ENCODE data around the gene BLMH.

Gene BLMH

GRCh38 chr17:30290696-30291542 is 825 bp downstream of the BLMH start:
- no peaks in the 10 kb centered on the region for H3K9me3 Mint-ChIP-seq

GRCh38 chr17:30290077-30290476 is 1.7 kb downstream of the BLMH start:
- peaks cover 20% of the 10 kb centered on the region for H3K36me3 Mint-ChIP-seq (ENCODE audit: low read depth)
- H3K4me3 Mint-ChIP-seq, result peak overlapping the region; percentile 91
- H3K27me3 Mint-ChIP-seq (ENCODE audit: low read depth), result no peaks in the 10 kb centered on the region
- no peak overlapping the region for H3K27ac Mint-ChIP-seq
- peaks cover 15% of the 10 kb centered on the region for H3K4me1 Mint-ChIP-seq (ENCODE audit: low read depth)
- no peaks in the 10 kb centered on the region for H3K9me3 Mint-ChIP-seq

More at GRCh38 chr17:30290696-30291542, 825 bp downstream of the BLMH start:
- Mint-ChIP-seq H3K4me1 (ENCODE audit: low read depth) (peaks cover 15% of the 10 kb centered on the region), H3K36me3 (ENCODE audit: low read depth) (peaks cover 14% of the 10 kb centered on the region), H3K4me3 (peak overlapping the region; percentile 91), H3K27me3 (ENCODE audit: low read depth) (no peaks in the 10 kb centered on the region), H3K27ac (peak overlapping the region; percentile 84)

GRCh38 chr17:30279156-30279555 is 12.6 kb downstream of the BLMH start:
- Mint-ChIP-seq H3K4me3 (no peak overlapping the region), H3K27me3 (ENCODE audit: low read depth) (no peaks in the 10 kb centered on the region), H3K9me3 (no peaks in the 10 kb centered on the region), H3K36me3 (ENCODE audit: low read depth) (peaks cover 30% of the 10 kb centered on the region), H3K27ac (no peak overlapping the region), H3K4me1 (ENCODE audit: low read depth) (peaks cover 4% of the 10 kb centered on the region)

- H3K9me3 Mint-ChIP-seq, result no peaks in the 10 kb centered on the region
- no peak overlapping the region for H3K27ac Mint-ChIP-seq
- H3K4me3 Mint-ChIP-seq, result no peak overlapping the region
- peaks cover 4% of the 10 kb centered on the region for H3K4me1 Mint-ChIP-seq (ENCODE audit: low read depth)
- H3K27me3 Mint-ChIP-seq (ENCODE audit: low read depth), result no peaks in the 10 kb centered on the region
- H3K36me3 Mint-ChIP-seq (ENCODE audit: low read depth), result peaks cover 31% of the 10 kb centered on the region
Observed at GRCh38 chr17:30278032-30278431, 13.7 kb downstream of the BLMH start.

GRCh38 chr17:30275911-30276310 is 15.8 kb downstream of the BLMH start:
- Mint-ChIP-seq H3K9me3 (no peaks in the 10 kb centered on the region), H3K4me1 (ENCODE audit: low read depth) (peaks cover 4% of the 10 kb centered on the region), H3K27me3 (ENCODE audit: low read depth) (no peaks in the 10 kb centered on the region), H3K36me3 (ENCODE audit: low read depth) (peaks cover 39% of the 10 kb centered on the region), H3K4me3 (no peak overlapping the region), H3K27ac (no peak overlapping the region)

- peaks cover 38% of the 10 kb centered on the region for H3K36me3 Mint-ChIP-seq (ENCODE audit: low read depth)
- H3K27ac Mint-ChIP-seq, result no peak overlapping the region
- H3K4me1 Mint-ChIP-seq (ENCODE audit: low read depth), result peaks cover 4% of the 10 kb centered on the region
- H3K9me3 Mint-ChIP-seq, result no peaks in the 10 kb centered on the region
- no peaks in the 10 kb centered on the region for H3K27me3 Mint-ChIP-seq (ENCODE audit: low read depth)
- H3K4me3 Mint-ChIP-seq, result no peak overlapping the region
Observed at GRCh38 chr17:30274887-30275286, 16.9 kb downstream of the BLMH start.

GRCh38 chr17:30273373-30273772 is 18.4 kb downstream of the BLMH start:
- H3K9me3 Mint-ChIP-seq, result no peaks in the 10 kb centered on the region
- peaks cover 35% of the 10 kb centered on the region for H3K36me3 Mint-ChIP-seq (ENCODE audit: low read depth)
- H3K27ac Mint-ChIP-seq, result no peak overlapping the region

GRCh38 chr17:30271102-30271501 is 20.6 kb downstream of the BLMH start:
- no peak overlapping the region for H3K27ac Mint-ChIP-seq
- no peak overlapping the region for H3K4me3 Mint-ChIP-seq
- H3K4me1 Mint-ChIP-seq (ENCODE audit: low read depth), result peaks cover 3% of the 10 kb centered on the region
- no peaks in the 10 kb centered on the region for H3K9me3 Mint-ChIP-seq
- H3K36me3 Mint-ChIP-seq (ENCODE audit: low read depth), result peaks cover 43% of the 10 kb centered on the region
- no peaks in the 10 kb centered on the region for H3K27me3 Mint-ChIP-seq (ENCODE audit: low read depth)

More at GRCh38 chr17:30273373-30273772, 18.4 kb downstream of the BLMH start:
- Mint-ChIP-seq H3K4me3 (no peak overlapping the region), H3K27me3 (ENCODE audit: low read depth) (no peaks in the 10 kb centered on the region), H3K4me1 (ENCODE audit: low read depth) (peaks cover 3% of the 10 kb centered on the region)

- Mint-ChIP-seq H3K27me3 (ENCODE audit: low read depth) (no peaks in the 10 kb centered on the region), H3K36me3 (ENCODE audit: low read depth) (peaks cover 44% of the 10 kb centered on the region), H3K27ac (no peak overlapping the region), H3K4me3 (no peak overlapping the region), H3K4me1 (ENCODE audit: low read depth) (no peaks in the 10 kb centered on the region), H3K9me3 (no peaks in the 10 kb centered on the region)
Observed at GRCh38 chr17:30267625-30268024, 24.1 kb downstream of the BLMH start.

- H3K4me1 Mint-ChIP-seq (ENCODE audit: low read depth), result peaks cover 3% of the 10 kb centered on the region
- no peak overlapping the region for H3K27ac Mint-ChIP-seq
- H3K27me3 Mint-ChIP-seq (ENCODE audit: low read depth), result no peaks in the 10 kb centered on the region
- no peaks in the 10 kb centered on the region for H3K9me3 Mint-ChIP-seq
- no peak overlapping the region for H3K4me3 Mint-ChIP-seq
- peaks cover 35% of the 10 kb centered on the region for H3K36me3 Mint-ChIP-seq (ENCODE audit: low read depth)
Observed at GRCh38 chr17:30263552-30264333, 28.0 kb downstream of the BLMH start.

GRCh38 chr17:30256756-30257506 is 34.8 kb downstream of the BLMH start:
- no peaks in the 10 kb centered on the region for H3K27me3 Mint-ChIP-seq (ENCODE audit: low read depth)
- peaks cover 7% of the 10 kb centered on the region for H3K4me1 Mint-ChIP-seq (ENCODE audit: low read depth)
- H3K9me3 Mint-ChIP-seq, result no peaks in the 10 kb centered on the region
- H3K36me3 Mint-ChIP-seq (ENCODE audit: low read depth), result peaks cover 23% of the 10 kb centered on the region
- H3K4me3 Mint-ChIP-seq, result no peak overlapping the region
- H3K27ac Mint-ChIP-seq, result no peak overlapping the region

GRCh38 chr17:30254150-30254549 is 37.6 kb downstream of the BLMH start:
- H3K4me3 Mint-ChIP-seq, result no peak overlapping the region
- peaks cover 21% of the 10 kb centered on the region for H3K36me3 Mint-ChIP-seq (ENCODE audit: low read depth)
- H3K27me3 Mint-ChIP-seq (ENCODE audit: low read depth), result no peaks in the 10 kb centered on the region
- H3K27ac Mint-ChIP-seq, result no peak overlapping the region
- H3K4me1 Mint-ChIP-seq (ENCODE audit: low read depth), result peaks cover 7% of the 10 kb centered on the region
- H3K9me3 Mint-ChIP-seq, result no peaks in the 10 kb centered on the region

GRCh38 chr17:30253312-30253711 is 38.4 kb downstream of the BLMH start:
- no peak overlapping the region for H3K27ac Mint-ChIP-seq
- H3K4me3 Mint-ChIP-seq, result no peak overlapping the region
- peaks cover 27% of the 10 kb centered on the region for H3K36me3 Mint-ChIP-seq (ENCODE audit: low read depth)
- peaks cover 3% of the 10 kb centered on the region for H3K4me1 Mint-ChIP-seq (ENCODE audit: low read depth)
- no peaks in the 10 kb centered on the region for H3K9me3 Mint-ChIP-seq
- no peaks in the 10 kb centered on the region for H3K27me3 Mint-ChIP-seq (ENCODE audit: low read depth)

GRCh38 chr17:30251931-30252330 is 39.8 kb downstream of the BLMH start:
- Mint-ChIP-seq H3K36me3 (ENCODE audit: low read depth) (peaks cover 35% of the 10 kb centered on the region), H3K27ac (no peak overlapping the region), H3K4me1 (ENCODE audit: low read depth) (no peaks in the 10 kb centered on the region), H3K4me3 (no peak overlapping the region), H3K9me3 (no peaks in the 10 kb centered on the region), H3K27me3 (ENCODE audit: low read depth) (no peaks in the 10 kb centered on the region)

Measured in T-helper 1 cell treated with Interleukin-12 subunit alpha and Interleukin-12 subunit beta and Interleukin-4 antibody, amounts not matched to agents 30 μg/mL and 1 μg/mL, for 36 hours (primary cell).